ENCODE results near the gene AKR1E2. TPM values are rescaled to one million over a fixed set of nuclear protein-coding genes. Genes with fewer than 3 reads are reported as not detected.
A peak's percentile ranks its signal among the peaks of the same experiment; 100 is the strongest.

The AKR1E2 gene
- total and polyA plus RNA-seq, 9 of the 15 experiments (the other 6 are each of a cell fraction or from before 2014, with no cell fraction given): 4.2 to 16.6 (median 9.8) TPM

- Histone ChIP-seq H3K4me3 (no peak overlapping the region), H3K36me3 (ENCODE audit: control insufficient read depth, insufficient read depth, low read length) (no peaks in the 10 kb centered on the region), H3K9me3 (replicated peaks; ENCODE audit: control insufficient read depth, insufficient read depth, low read depth, low read length) (no peaks in the 10 kb centered on the region), H3K27me3 (ENCODE audit: control insufficient read depth in 2 of 2, insufficient read depth in 2 of 2, low read length in 2 of 2) (peaks cover 4 to 18% of the 10 kb centered on the region in 2 experiments; a peak in 3 of 5 replicates), H3K9ac (ENCODE audit: insufficient read depth in 1 of 2, low read depth in 2 of 2, low read length in 2 of 2) (no peak overlapping the region), H3K79me2 (ENCODE audit: control insufficient read depth, insufficient read depth, low read length) (no peaks in the 10 kb centered on the region), H3K9me1 (ENCODE audit: control insufficient read depth, insufficient read depth, low read length) (no peaks in the 10 kb centered on the region), H4K20me1 (replicated peaks; ENCODE audit: control insufficient read depth, insufficient read depth, low read length) (no peaks in the 10 kb centered on the region), H3K27ac (ENCODE audit: extremely low read depth, low read depth, low read length) (no peak overlapping the region), H3K4me1 (replicated peaks in 1 of 2; ENCODE audit: control insufficient read depth in 2 of 2, insufficient read depth in 2 of 2, low read length in 2 of 2) (no peaks in the 10 kb centered on the region), H3K4me2 (ENCODE audit: insufficient read depth, low read length) (no peak overlapping the region), H2AFZ (ENCODE audit: low read depth, low read length) (no peak overlapping the region)
- intact Hi-C loops (cut with micrococcal nuclease) (no loop called here), in situ Hi-C loops (cut with MboI) (no loop called here)
- no peak for FAIRE-seq
- BruUV-seq (replicated peaks): no TSS peak
- no peak for DNase-seq (ENCODE audit: extremely low read depth in 1 of 4, low spot score in 3 of 4)
- no peak for TF ChIP-seq COPS2 (conservative IDR thresholded peaks at IDR 0.05)
- peak; percentile 22; the same call in 1 of the 2 replicates for TF ChIP-seq ATF3 (IDR thresholded peaks at IDR 0.05)
- no peak for TF ChIP-seq ATF3 (CRISPR knock-in tag; conservative IDR thresholded peaks at IDR 0.05)
- no peak for ATAC-seq
- WGBS (ENCODE audit: insufficient coverage, low coverage, missing lambda C conversion rate): 0% methylated on average over 6 of the region's 6 CpGs
- POLR2A ChIA-PET: interaction anchor here (0.6 to 1.6 kb wide), 4 partner anchors 9 to 1584 kb away, joined by 3 to 4 read pairs (median 3); no protein-coding TSS in a partner anchor
- CTCF ChIA-PET (ENCODE audit: low intra/inter-chr PET ratio): interaction anchor here (0.5 kb wide), 1 partner anchor 1494 kb away, joined by 3 read pairs; no protein-coding TSS in a partner anchor
Measured at GRCh38 chr10:4780782-4781181, 45.2 kb upstream of the AKR1E2 start.

GRCh38 chr10:4781955-4782354 lies 44.1 kb upstream of the AKR1E2 start:
- H3K9ac ChIP-seq (ENCODE audit: insufficient read depth in 1 of 2, low read depth in 2 of 2, low read length in 2 of 2): no peak overlapping the region
- no peak overlapping the region for H3K4me3 ChIP-seq
- in situ Hi-C loops (cut with MboI): no loop called here

More at GRCh38 chr10:4781955-4782354, 44.1 kb upstream of the AKR1E2 start:
- 2% methylated on average over 3 of the region's 3 CpGs for WGBS (ENCODE audit: insufficient coverage, low coverage, missing lambda C conversion rate)
- TF ChIP-seq KLF13 (tag; IDR thresholded peaks at IDR 0.05; ENCODE audit: borderline replicate concordance, low read depth) (no peak), SP1 (CRISPR knock-in tag; IDR thresholded peaks at IDR 0.05) (no peak), ZNF57 (CRISPR knock-in tag; IDR thresholded peaks at IDR 0.05) (no peak), POLR2AphosphoS2 (IDR thresholded peaks at IDR 0.05; ENCODE audit: low read length) (no peak), HNRNPK (IDR thresholded peaks at IDR 0.05; ENCODE audit: low read depth, low read length, poor library complexity, severe bottlenecking) (no peak), RFX7 (CRISPR knock-in tag; IDR thresholded peaks at IDR 0.05) (no peak), PREB (CRISPR knock-in tag; IDR thresholded peaks at IDR 0.05) (no peak)
- DNase-seq (ENCODE audit: extremely low read depth in 1 of 4, low spot score in 3 of 4): no peak
- Histone ChIP-seq H3K36me3 (ENCODE audit: control insufficient read depth, insufficient read depth, low read length) (no peaks in the 10 kb centered on the region), H3K27ac (ENCODE audit: extremely low read depth, low read depth, low read length) (no peak overlapping the region), H3K27me3 (ENCODE audit: control insufficient read depth in 2 of 2, insufficient read depth in 2 of 2, low read length in 2 of 2) (peaks cover 9 to 20% of the 10 kb centered on the region in 2 experiments; a peak in 4 of 5 replicates), H3K79me2 (ENCODE audit: control insufficient read depth, insufficient read depth, low read length) (no peaks in the 10 kb centered on the region), H4K20me1 (replicated peaks; ENCODE audit: control insufficient read depth, insufficient read depth, low read length) (no peaks in the 10 kb centered on the region), H3K4me1 (replicated peaks in 1 of 2; ENCODE audit: control insufficient read depth in 2 of 2, insufficient read depth in 2 of 2, low read length in 2 of 2) (no peaks in the 10 kb centered on the region), H2AFZ (ENCODE audit: low read depth, low read length) (no peak overlapping the region), H3K4me2 (ENCODE audit: insufficient read depth, low read length) (no peak overlapping the region), H3K9me1 (ENCODE audit: control insufficient read depth, insufficient read depth, low read length) (no peaks in the 10 kb centered on the region), H3K9me3 (replicated peaks; ENCODE audit: control insufficient read depth, insufficient read depth, low read depth, low read length) (no peaks in the 10 kb centered on the region)
- no TSS peak for BruUV-seq (replicated peaks)
- POLR2A ChIA-PET: no interaction called here
- intact Hi-C loops (cut with micrococcal nuclease): no loop called here
- ATAC-seq: no peak
- no peak for FAIRE-seq
- CTCF ChIA-PET (ENCODE audit: low intra/inter-chr PET ratio): interaction anchor here (0.6 kb wide), 1 partner anchor 1522 kb away, joined by 3 read pairs; no protein-coding TSS in a partner anchor
